Esophagus squamous epithelium (tissue), 5 donors: ENCODE measurements around the gene TMEM178B. TPM values are rescaled to one million over a fixed set of nuclear protein-coding genes. Genes with fewer than 3 reads are reported as not detected.

Source experiments
- DNase-seq: peaks from one replicate; lab custom pipeline; 2025; lab: John Stamatoyannopoulos, UW
- H3K27ac ChIP-seq, 4 donors: fragments of 200-600 bp; sonication (generic); one replicate each; pipeline ENCODE4 v1.5.1; 2016 to 2019; ENCODE audit warnings: mild to moderate bottlenecking in 1 of 4
- H3K27me3 ChIP-seq, 4 donors: fragments of 200-600 bp; sonication (generic); 1 replicate in 3 of 4; 2 replicates in 1 of 4; pipeline versions ENCODE4 v1.5.1 to v1.6.0; 2017 to 2021; ENCODE audit warnings: antibody characterized with exemption in 1 of 4
- H3K36me3 ChIP-seq, 3 donors: fragments of 200-600 bp; sonication (generic); one replicate each; pipeline ENCODE4 v1.5.1; 2016 to 2019
- H3K4me1 ChIP-seq, 3 donors: fragments of 200-600 bp; sonication (generic); one replicate each; pipeline ENCODE4 v1.5.1; 2017 to 2019
- H3K4me3 ChIP-seq, 4 donors: fragments of 200-600 bp; sonication (generic); 1 replicate in 3 of 4; 2 replicates in 1 of 4; pipeline ENCODE4 v1.5.1; 2016 to 2019; ENCODE audit warnings: mild to moderate bottlenecking in 2 of 4, moderate library complexity in 1 of 4
- H3K9me3 ChIP-seq, 3 donors: fragments of 200-600 bp; sonication (generic); one replicate each; pipeline ENCODE4 v1.5.1; 2016 to 2019
- CTCF ChIP-seq, 6 experiments: fragments of 450-650 bp in 4 of 6; fragments of 200-600 bp in 2 of 6; sonication (generic) in 2 of 6; IDR thresholded peaks; one replicate each; pipeline ENCODE4 v1.5.1; 2016 to 2019; ENCODE audit warnings: antibody characterized with exemption in 6 of 6, mild to moderate bottlenecking in 4 of 6, moderate library complexity in 4 of 6
- POLR2A ChIP-seq, 4 donors: fragments of 450-650 bp; IDR thresholded peaks; one replicate each; pipeline ENCODE4 v1.6.1; 2017; ENCODE audit warnings: antibody characterized with exemption in 4 of 4, mild to moderate bottlenecking in 4 of 4, moderate library complexity in 3 of 4
- WGBS, 2 donors: methylation state at CpG; one replicate each; pipeline ENCODE4 v1.1.5; 2018; 5-methylcytosine and 5-hydroxymethylcytosine counted together
- intact Hi-C: fragments of 100-400 bp; cut with DNase I; formaldehyde crosslinking; loops from one replicate; pipeline ENCODE4 v1.15.0; 2022
- total RNA-seq, 4 donors: library from RNA; depleted of rRNA; stranded (reverse); fragments of >200 nt; gene quantifications; one replicate each; pipeline ENCODE4 v1.1.0, GENCODE V29; 2016
- donor health status: DM: yes; HTN: yes; CAD: no.

TMEM178B gene
- total RNA-seq, 4 donors from 2014 or later: 0.95 to 1.7 (median 1.2) TPM

DNA sequence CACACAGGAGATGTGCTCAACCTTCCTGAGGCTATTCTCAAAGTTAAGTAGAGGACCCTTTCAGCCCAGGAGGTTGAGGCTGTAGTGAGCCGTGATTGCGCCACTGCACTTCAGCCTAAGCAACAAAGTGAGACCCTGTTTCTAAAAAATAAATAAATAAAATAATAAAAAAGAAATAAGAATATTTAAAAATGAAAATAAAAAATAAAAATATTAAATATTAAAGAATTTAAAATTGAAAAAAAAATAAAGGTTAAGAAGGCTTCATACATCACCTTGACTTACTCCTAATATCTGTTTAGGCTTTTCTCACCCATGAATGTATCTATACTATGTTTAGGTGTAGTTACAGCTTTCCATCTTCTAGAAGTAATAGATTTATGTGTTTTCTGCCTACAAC is 289.9 kb downstream of the TMEM178B start:
- intact Hi-C loops: no loop called here
- Histone ChIP-seq H3K9me3 (no peaks in the 10 kb centered on the region), H3K27ac (no peak overlapping the region), H3K4me3 (no peak overlapping the region), H3K27me3 (no peaks in the 10 kb centered on the region), H3K4me1 (peaks cover 0 to 36% (median 0%) of the 10 kb centered on the region in 3 donors), H3K36me3 (no peaks in the 10 kb centered on the region)
- no peak for TF ChIP-seq CTCF (IDR thresholded peaks at IDR 0.05)
- TF ChIP-seq POLR2A (IDR thresholded peaks at IDR 0.05): no peak
- 90 to 100% methylated on average over 2 of the region's 2 CpGs for WGBS, 2 donors
- no peak for DNase-seq

GRCh38 chr7:141366091-141366621 is 292.3 kb downstream of the TMEM178B start:
- WGBS, 2 donors: 40 to 50% methylated on average over 6 of the region's 6 CpGs
- DNase-seq: no peak
- Histone ChIP-seq H3K9me3 (no peaks in the 10 kb centered on the region), H3K36me3 (no peaks in the 10 kb centered on the region), H3K4me1 (peaks cover 0 to 47% (median 3%) of the 10 kb centered on the region in 3 donors), H3K4me3 (no peak overlapping the region), H3K27me3 (no peaks in the 10 kb centered on the region), H3K27ac (no peak overlapping the region)
- TF ChIP-seq POLR2A (IDR thresholded peaks at IDR 0.05) (no peak), CTCF (IDR thresholded peaks at IDR 0.05) (no peak)
- intact Hi-C loops: no loop called here

- H3K9me3 ChIP-seq: no peaks in the 10 kb centered on the region
- 19 to 38% methylated on average over 4 of the region's 4 CpGs for WGBS, 2 donors
- H3K36me3 ChIP-seq: no peaks in the 10 kb centered on the region
- no peak for TF ChIP-seq CTCF (IDR thresholded peaks at IDR 0.05)
- TF ChIP-seq POLR2A (IDR thresholded peaks at IDR 0.05): no peak
- no peaks in the 10 kb centered on the region for H3K27me3 ChIP-seq
- intact Hi-C loops: no loop called here
- H3K27ac ChIP-seq: peak overlapping the region in 2 of 4 donors; percentile 48 to 61
- no peak overlapping the region for H3K4me3 ChIP-seq
- peaks cover 0 to 36% (median 3%) of the 10 kb centered on the region in 3 donors for H3K4me1 ChIP-seq
- no peak for DNase-seq
Observed at GRCh38 chr7:141369422-141369821, 295.6 kb downstream of the TMEM178B start.

DNA sequence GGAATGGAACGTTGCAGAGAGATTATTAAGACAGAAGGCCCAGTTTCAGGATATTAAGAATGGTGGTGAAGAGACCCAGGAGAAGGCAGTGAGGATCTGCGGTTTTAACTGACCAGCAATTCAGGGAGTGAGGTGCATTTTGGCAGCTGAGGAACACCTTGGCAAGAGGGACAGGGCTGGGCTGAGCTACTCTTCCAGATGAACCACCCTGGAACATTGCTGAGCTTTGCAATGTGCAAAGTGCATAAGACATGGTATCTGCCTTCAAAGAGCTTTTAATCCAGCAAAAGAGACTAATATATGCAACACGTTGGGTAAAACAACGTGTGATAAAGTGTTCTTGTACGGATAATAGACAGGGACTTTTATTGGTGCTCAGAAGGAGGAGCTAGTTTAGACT is 296.3 kb downstream of the TMEM178B start:
- no peaks in the 10 kb centered on the region for H3K27me3 ChIP-seq
- peak overlapping the region in 2 of 4 donors; percentile 48 to 61 for H3K27ac ChIP-seq
- H3K4me1 ChIP-seq: peaks cover 0 to 36% (median 3%) of the 10 kb centered on the region in 3 donors
- intact Hi-C loops: no loop called here
- 55 to 72% methylated on average over 5 of the region's 5 CpGs for WGBS, 2 donors
- TF ChIP-seq CTCF (IDR thresholded peaks at IDR 0.05) (no peak), POLR2A (IDR thresholded peaks at IDR 0.05) (no peak)
- no peaks in the 10 kb centered on the region for H3K9me3 ChIP-seq
- DNase-seq: no peak
- H3K36me3 ChIP-seq: no peaks in the 10 kb centered on the region
- H3K4me3 ChIP-seq: no peak overlapping the region

- no peaks in the 10 kb centered on the region for H3K27me3 ChIP-seq
- no peaks in the 10 kb centered on the region for H3K9me3 ChIP-seq
- DNase-seq: no peak
- TF ChIP-seq CTCF (IDR thresholded peaks at IDR 0.05) (no peak), POLR2A (IDR thresholded peaks at IDR 0.05) (no peak)
- WGBS, 2 donors: 89 to 94% methylated on average over 5 of the region's 5 CpGs
- H3K36me3 ChIP-seq: no peaks in the 10 kb centered on the region
- no peak overlapping the region for H3K4me3 ChIP-seq
- H3K4me1 ChIP-seq: peaks cover 0 to 36% (median 3%) of the 10 kb centered on the region in 3 donors
- intact Hi-C loops: no loop called here
- H3K27ac ChIP-seq: no peak overlapping the region
Observed at GRCh38 chr7:141370650-141371049, 296.8 kb downstream of the TMEM178B start.
